Sigmoid colon (tissue), 7 donors: ENCODE data around the gene RRAD. TPM values are rescaled to one million over a fixed set of nuclear protein-coding genes. Genes with fewer than 3 reads are reported as not detected.

Experiments used
- DNase-seq: peaks from one replicate; pipeline ENCODE4 v3.0.0-alpha.2; 2019
- H3K27ac ChIP-seq, 4 donors: fragments of 200-600 bp; sonication (generic); one replicate each; pipeline ENCODE4 v1.5.1; 2016 to 2019; ENCODE audit warnings: mild to moderate bottlenecking in 1 of 4
- H3K27me3 ChIP-seq, 3 donors: fragments of 200-600 bp; sonication (generic); one replicate each; pipeline ENCODE4 v1.5.1; 2019; ENCODE audit warnings: mild to moderate bottlenecking in 1 of 3
- H3K36me3 ChIP-seq, 4 donors: fragments of 200-600 bp; sonication (generic); one replicate each; pipeline ENCODE4 v1.5.1; 2016 to 2019
- H3K4me1 ChIP-seq, 4 donors: fragments of 200-600 bp; sonication (generic); one replicate each; pipeline ENCODE4 v1.5.1; 2017 to 2019
- H3K4me3 ChIP-seq, 4 donors: fragments of 200-600 bp; sonication (generic); one replicate each; pipeline ENCODE4 v1.5.1; 2017 to 2019; ENCODE audit warnings: mild to moderate bottlenecking in 2 of 4, moderate library complexity in 1 of 4
- H3K9me3 ChIP-seq, 4 donors: fragments of 200-600 bp in 3 of 4; sonication (generic) in 3 of 4; one replicate each; pipeline versions ENCODE4 v1.5.1 to v1.6.1; 2013 to 2019
- CTCF ChIP-seq, 4 experiments: fragments of 450-650 bp in 3 of 4; fragments of 200-600 bp in 1 of 4; IDR thresholded peaks; one replicate each; pipeline ENCODE4 v1.5.1; 2016 to 2019; ENCODE audit warnings: antibody characterized with exemption in 4 of 4, mild to moderate bottlenecking in 3 of 4, moderate library complexity in 2 of 4
- EP300 ChIP-seq, 4 donors: sonication (generic); formaldehyde crosslinking; IDR thresholded peaks; one replicate each; pipeline ENCODE4 v1.6.1; 2017; ENCODE audit warnings: antibody characterized with exemption in 4 of 4
- POLR2A ChIP-seq, 2 donors: fragments of 450-650 bp; IDR thresholded peaks; one replicate each; pipeline ENCODE4 v1.6.1; 2016; ENCODE audit warnings: antibody characterized with exemption in 2 of 2, mild to moderate bottlenecking in 2 of 2, moderate library complexity in 2 of 2
- POLR2AphosphoS5 ChIP-seq, 4 donors: sonication (generic); formaldehyde crosslinking; IDR thresholded peaks; one replicate each; pipeline ENCODE4 v1.6.1; 2017; ENCODE audit warnings: antibody characterized with exemption in 4 of 4
- WGBS, 2 donors: extraction: QIAGEN DNeasy Blood & Tissue Kit; methylation state at CpG; one replicate each; pipeline ENCODE4 v1.1.7; 2013; 5-methylcytosine and 5-hydroxymethylcytosine counted together
- intact Hi-C: fragments of 100-400 bp; cut with DNase I; formaldehyde crosslinking; loops from one replicate; pipeline ENCODE4 v1.15.1; 2023
- polyA plus RNA-seq, 3 donors: library from polyadenylated mRNA; stranded (reverse); fragments of 200-250 nt; gene quantifications; one replicate each; pipeline ENCODE4 v1.2.3, GENCODE V29; 2013
- total RNA-seq, 4 donors: library from RNA; depleted of rRNA; stranded (reverse); fragments of >200 nt; gene quantifications; one replicate each; pipeline ENCODE4 v1.1.0, GENCODE V29; 2016
- donor health status: healthy with polysubstance abuse.
- donor health status: Bipolar disorder and iron deficiency.
- donor health status: healthy.

RRAD gene
- total and polyA plus RNA-seq, 7 donors, result 1.2 to 31.2 (median 10.9) TPM

- Histone ChIP-seq H3K27me3 (no peaks in the 10 kb centered on the region), H3K4me3 (no peak within 1 kb of the TSS), H3K9me3 (no peaks in the 10 kb centered on the region), H3K4me1 (peaks cover 0 to 38% (median 18%) of the 10 kb centered on the region in 4 donors), H3K36me3 (peaks cover 0 to 11% (median 7%) of the 10 kb centered on the region in 4 donors), H3K27ac (peak within 1 kb of the TSS in 1 of 4 donors; percentile 96)
- TF ChIP-seq POLR2A (IDR thresholded peaks at IDR 0.05) (no peak), EP300 (IDR thresholded peaks at IDR 0.05) (no peak), CTCF (IDR thresholded peaks at IDR 0.05) (no peak), POLR2AphosphoS5 (IDR thresholded peaks at IDR 0.05) (no peak)
- no peak for DNase-seq
- intact Hi-C loops, result no loop called here
- whole genome bisulfite sequencing, 2 donors, result 42 to 79% methylated on average over 7 of the region's 7 CpGs
Observed at GRCh38 chr16:66918803-66919568, 6.3 kb downstream of the RRAD start, which contains the start of gene CDH16. Gene CDH16 (minus strand): TSS chr16:66918885. CDS start chr16:66918065, 820 bp downstream.

GRCh38 chr16:66918355-66918754 lies 7.0 kb downstream of the RRAD start:
- H3K4me1 ChIP-seq, result peaks cover 0 to 31% (median 12%) of the 10 kb centered on the region in 4 donors

GRCh38 chr16:66917741-66918140 lies 7.6 kb downstream of the RRAD start:
- no peaks in the 10 kb centered on the region for H3K27me3 ChIP-seq
- H3K36me3 ChIP-seq, result peaks cover 0 to 11% (median 7%) of the 10 kb centered on the region in 4 donors
- WGBS, 2 donors, result 84 to 89% methylated on average over 9 of the region's 9 CpGs
- intact Hi-C loops, result no loop called here
- TF ChIP-seq POLR2AphosphoS5 (IDR thresholded peaks at IDR 0.05), result no peak
- TF ChIP-seq CTCF (IDR thresholded peaks at IDR 0.05), result no peak
- TF ChIP-seq EP300 (IDR thresholded peaks at IDR 0.05), result no peak
- no peak for TF ChIP-seq POLR2A (IDR thresholded peaks at IDR 0.05)
- DNase-seq, result no peak
- H3K27ac ChIP-seq, result no peak overlapping the region
- peaks cover 0 to 25% (median 6%) of the 10 kb centered on the region in 4 donors for H3K4me1 ChIP-seq
- H3K4me3 ChIP-seq, result no peak overlapping the region
- H3K9me3 ChIP-seq, result no peaks in the 10 kb centered on the region

More at GRCh38 chr16:66918355-66918754, 7.0 kb downstream of the RRAD start:
- intact Hi-C loops, result no loop called here
- Histone ChIP-seq H3K27ac (no peak overlapping the region), H3K36me3 (peaks cover 0 to 11% (median 7%) of the 10 kb centered on the region in 4 donors), H3K27me3 (no peaks in the 10 kb centered on the region), H3K9me3 (no peaks in the 10 kb centered on the region), H3K4me3 (no peak overlapping the region)
- no peak for TF ChIP-seq POLR2A (IDR thresholded peaks at IDR 0.05)
- no peak for TF ChIP-seq EP300 (IDR thresholded peaks at IDR 0.05)
- no peak for TF ChIP-seq POLR2AphosphoS5 (IDR thresholded peaks at IDR 0.05)
- TF ChIP-seq CTCF (IDR thresholded peaks at IDR 0.05), result no peak
- 91% methylated on average over 6 of the region's 6 CpGs for WGBS, 2 donors
- no peak for DNase-seq

GRCh38 chr16:66916518-66916917 lies 8.8 kb downstream of the RRAD start:
- DNase-seq, result no peak
- 88% methylated on average over 6 of the region's 6 CpGs for WGBS, 2 donors
- Histone ChIP-seq H3K4me3 (no peak overlapping the region), H3K27me3 (no peaks in the 10 kb centered on the region), H3K4me1 (peaks cover 0 to 17% (median 3%) of the 10 kb centered on the region in 4 donors), H3K36me3 (peaks cover 0 to 4% (median 2%) of the 10 kb centered on the region in 4 donors), H3K9me3 (no peaks in the 10 kb centered on the region), H3K27ac (no peak overlapping the region)
- intact Hi-C loops, result no loop called here
- no peak for TF ChIP-seq EP300 (IDR thresholded peaks at IDR 0.05)
- TF ChIP-seq POLR2A (IDR thresholded peaks at IDR 0.05), result no peak
- no peak for TF ChIP-seq POLR2AphosphoS5 (IDR thresholded peaks at IDR 0.05)
- no peak for TF ChIP-seq CTCF (IDR thresholded peaks at IDR 0.05)
